Caco-2 (cell line): ENCODE measurements around the gene PSME4. TPM values are rescaled to one million over a fixed set of nuclear protein-coding genes. Genes with fewer than 3 reads are reported as not detected.

Experiments used
- BruUV-seq: library from RNA; stranded (reverse); fragments of 400-500 nt; replicated peaks from 2 replicates; lab custom pipeline; 2021; lab: Mats Ljungman, UMichigan
- CTCF ChIA-PET: fragments of 300-600 bp; sonication (Branson Sonifier 250); formaldehyde crosslinking; loops from one replicate; lab custom pipeline; 2022; ENCODE audit warnings: antibody characterized with exemption; lab: Charles Lee
- POLR2A ChIA-PET: fragments of 300-600 bp; sonication (Branson Sonifier 250); formaldehyde crosslinking; loops from one replicate; lab custom pipeline; 2022; ENCODE audit warnings: antibody characterized with exemption; lab: Charles Lee
- DNase-seq, 2 experiments: peaks; one replicate each; pipeline versions ENCODE4 v3.0.0 to v3.0.0-alpha.2; 2020 to 2022
- H3K27me3 ChIP-seq: replicated peaks from 2 replicates; pipeline ENCODE4 v1.6.0; 2011; ENCODE audit warnings: low read length; ENCODE audit not compliant: control insufficient read depth, insufficient read depth
- H3K36me3 ChIP-seq: 2 replicates; pipeline ENCODE4 v1.5.1; 2011; ENCODE audit warnings: low read length; ENCODE audit not compliant: control insufficient read depth, insufficient read depth
- H3K4me1 ChIP-seq: fragments of 250-450 bp; sonication (Bioruptor Pico); 2 replicates; pipeline ENCODE4 v1.5.1; 2020; ENCODE audit warnings: mild to moderate bottlenecking
- H3K4me3 ChIP-seq: 2 replicates; pipeline ENCODE4 v1.5.1; 2011; ENCODE audit warnings: low read depth, mild to moderate bottlenecking, control low read depth, low read length
- H3K9me3 ChIP-seq: fragments of 250-450 bp; sonication (Bioruptor Pico); 2 replicates; pipeline ENCODE4 v1.5.1; 2020; ENCODE audit warnings: mild to moderate bottlenecking, moderate library complexity
- H3K27ac Mint-ChIP-seq: one replicate; pipeline ENCODE4 v1.8.0; 2022; ENCODE audit warnings: mixed read lengths; ENCODE audit not compliant: unreplicated experiment
- H3K27me3 Mint-ChIP-seq: one replicate; pipeline ENCODE4 v1.8.0; 2022; ENCODE audit warnings: mixed read lengths; ENCODE audit not compliant: insufficient read depth, unreplicated experiment
- H3K36me3 Mint-ChIP-seq: one replicate; pipeline ENCODE4 v1.8.0; 2022; ENCODE audit warnings: mild to moderate bottlenecking, mixed read lengths; ENCODE audit not compliant: insufficient read depth, unreplicated experiment
- H3K4me1 Mint-ChIP-seq: one replicate; pipeline ENCODE4 v1.8.0; 2022; ENCODE audit warnings: low read depth, mixed read lengths; ENCODE audit not compliant: unreplicated experiment
- H3K4me3 Mint-ChIP-seq: one replicate; pipeline ENCODE4 v1.8.0; 2022; ENCODE audit warnings: mild to moderate bottlenecking, moderate library complexity, mixed read lengths; ENCODE audit not compliant: unreplicated experiment
- H3K9me3 Mint-ChIP-seq: one replicate; pipeline ENCODE4 v1.8.0; 2022; ENCODE audit warnings: mixed read lengths; ENCODE audit not compliant: unreplicated experiment
- CTCF ChIP-seq, 2 experiments: fragments of 200-600 bp in 1 of 2; IDR thresholded peaks; 1 replicate in 1 of 2; 2 replicates in 1 of 2; pipeline versions ENCODE4 v1.5.1 to v1.8.0; 2011 to 2022; ENCODE audit warnings: antibody characterized with exemption in 1 of 2, control low read depth in 1 of 2, inconsistent platforms in 1 of 2, low read depth in 1 of 2, low read length in 1 of 2, mild to moderate bottlenecking in 1 of 2, moderate library complexity in 1 of 2; ENCODE audit not compliant: insufficient read depth in 1 of 2, severe bottlenecking in 1 of 2, unreplicated experiment in 1 of 2
- intact Hi-C: fragments of 100-400 bp; cut with micrococcal nuclease; formaldehyde crosslinking; loops from one replicate; pipeline ENCODE4 v1.10.0; 2022; ENCODE audit not compliant: unreplicated experiment
- total RNA-seq: library from RNA; stranded (reverse); gene quantifications from 2 replicates; pipeline ENCODE4 v1.2.3, GENCODE V29; 2022

Gene PSME4
- total RNA-seq, 1 experiment from 2014 or later, result 79.0 TPM

DNA sequence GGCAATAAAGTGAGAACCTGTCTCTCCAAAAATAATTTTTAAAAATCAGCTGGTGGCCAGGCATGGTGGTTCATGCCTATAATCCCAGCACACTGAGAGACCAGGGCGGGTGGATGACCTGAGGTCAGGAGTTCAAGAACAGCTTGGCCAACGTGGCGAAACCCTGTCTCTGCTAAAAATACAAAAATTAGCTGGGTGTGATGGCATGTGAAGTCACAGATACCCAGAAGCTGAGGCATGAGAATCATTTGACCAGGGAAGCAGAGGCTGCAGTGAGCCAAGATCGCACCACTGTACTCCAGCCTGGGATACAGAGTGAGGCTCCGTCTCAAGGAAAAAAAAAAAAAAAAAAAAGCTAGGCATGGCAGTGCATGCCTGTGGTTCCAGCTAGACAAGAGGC, 103.6 kb downstream of the PSME4 start:
- no peak for TF ChIP-seq CTCF (IDR thresholded peaks at IDR 0.05; ENCODE audit: insufficient read depth in 1 of 2, low read depth in 1 of 2, low read length in 1 of 2, severe bottlenecking in 1 of 2, unreplicated experiment in 1 of 2)

DNA sequence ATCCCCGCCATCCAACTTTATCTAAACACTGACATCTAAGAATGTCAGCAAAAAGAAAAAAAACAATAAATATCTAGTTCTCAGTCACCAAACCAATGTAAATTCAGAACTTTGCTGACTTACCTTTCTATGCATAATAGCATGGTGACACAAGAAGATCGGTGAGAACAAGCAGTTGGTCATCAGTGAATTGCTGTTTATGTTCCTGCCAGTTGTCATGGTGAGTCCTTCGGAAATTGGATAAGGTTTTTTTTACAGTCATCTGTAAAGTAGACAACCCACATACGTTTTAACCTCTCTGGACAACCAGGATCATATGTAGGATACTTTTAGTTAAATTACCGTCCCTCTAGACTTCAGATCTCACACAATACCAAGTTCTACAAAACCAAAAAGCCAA, 104.8 kb downstream of the PSME4 start:
- H3K4me3 Mint-ChIP-seq, result no peak overlapping the region
- no peaks in the 10 kb centered on the region for H3K4me1 Mint-ChIP-seq
- intact Hi-C loops, result no loop called here
- H3K9me3 Mint-ChIP-seq, result no peaks in the 10 kb centered on the region
- Histone ChIP-seq H3K9me3 (no peaks in the 10 kb centered on the region), H3K36me3 (no peaks in the 10 kb centered on the region; the same call in none of the 2 replicates), H3K4me3 (no peak overlapping the region), H3K27me3 (no peaks in the 10 kb centered on the region), H3K4me1 (no peaks in the 10 kb centered on the region)
- no peak for DNase-seq
- H3K36me3 Mint-ChIP-seq, result peaks cover 67% of the 10 kb centered on the region
- CTCF ChIA-PET, result no interaction called here
- H3K27ac Mint-ChIP-seq, result no peak overlapping the region
- no TSS peak for BruUV-seq
- no peaks in the 10 kb centered on the region for H3K27me3 Mint-ChIP-seq
- POLR2A ChIA-PET, result no interaction called here
- TF ChIP-seq CTCF (IDR thresholded peaks at IDR 0.05; ENCODE audit: insufficient read depth in 1 of 2, low read depth in 1 of 2, low read length in 1 of 2, severe bottlenecking in 1 of 2, unreplicated experiment in 1 of 2), result no peak

More for the DNA sequence above, 103.6 kb downstream of the PSME4 start:
- no peak overlapping the region for H3K4me3 Mint-ChIP-seq
- H3K27ac Mint-ChIP-seq, result no peak overlapping the region
- Histone ChIP-seq H3K4me1 (no peaks in the 10 kb centered on the region), H3K36me3 (no peaks in the 10 kb centered on the region; the same call in none of the 2 replicates), H3K9me3 (no peaks in the 10 kb centered on the region), H3K4me3 (no peak overlapping the region), H3K27me3 (no peaks in the 10 kb centered on the region)
- no peak for DNase-seq
- peaks cover 67% of the 10 kb centered on the region for H3K36me3 Mint-ChIP-seq
- BruUV-seq, result no TSS peak
- H3K4me1 Mint-ChIP-seq, result no peaks in the 10 kb centered on the region
- intact Hi-C loops, result no loop called here
- POLR2A ChIA-PET, result no interaction called here
- H3K9me3 Mint-ChIP-seq, result no peaks in the 10 kb centered on the region
- CTCF ChIA-PET, result no interaction called here
- no peaks in the 10 kb centered on the region for H3K27me3 Mint-ChIP-seq

DNA sequence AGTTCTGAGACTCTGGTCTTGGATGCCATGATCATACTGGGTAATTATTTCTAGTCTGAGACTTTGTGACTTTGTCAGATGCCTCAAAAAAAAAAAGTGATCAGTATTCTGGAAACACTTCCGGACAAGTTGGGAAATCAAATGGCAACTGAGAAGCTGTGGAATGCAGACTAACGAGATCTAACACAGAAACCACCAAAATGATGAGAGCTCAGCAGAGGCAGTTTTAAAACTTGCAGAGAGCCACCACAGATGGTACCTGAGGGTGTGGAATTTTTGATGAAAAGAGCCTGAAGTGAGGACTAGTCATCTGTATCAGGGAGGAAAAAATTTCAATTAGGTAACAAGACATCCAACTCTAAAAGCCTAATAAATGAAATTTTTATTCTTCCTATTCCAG, 105.5 kb downstream of the PSME4 start:
- H3K27ac Mint-ChIP-seq, result no peak overlapping the region
- POLR2A ChIA-PET, result no interaction called here

More for the DNA sequence above, 105.5 kb downstream of the PSME4 start:
- Histone ChIP-seq H3K27me3 (no peaks in the 10 kb centered on the region), H3K9me3 (no peaks in the 10 kb centered on the region), H3K4me3 (no peak overlapping the region), H3K4me1 (no peaks in the 10 kb centered on the region), H3K36me3 (no peaks in the 10 kb centered on the region; the same call in none of the 2 replicates)
- H3K36me3 Mint-ChIP-seq, result peaks cover 62% of the 10 kb centered on the region
- no peaks in the 10 kb centered on the region for H3K27me3 Mint-ChIP-seq
- DNase-seq, result no peak
- TF ChIP-seq CTCF (IDR thresholded peaks at IDR 0.05; ENCODE audit: insufficient read depth in 1 of 2, low read depth in 1 of 2, low read length in 1 of 2, severe bottlenecking in 1 of 2, unreplicated experiment in 1 of 2), result no peak
- CTCF ChIA-PET, result no interaction called here
- no peaks in the 10 kb centered on the region for H3K9me3 Mint-ChIP-seq
- intact Hi-C loops, result no loop called here
- H3K4me1 Mint-ChIP-seq, result no peaks in the 10 kb centered on the region
- no peak overlapping the region for H3K4me3 Mint-ChIP-seq
- BruUV-seq, result TSS peak; percentile 59
